Neuronal stem cell (in vitro differentiated cells): Measurements from ENCODE around the gene TGFBR3L.
A peak's percentile ranks its signal among the peaks of the same experiment; 100 is the strongest.
"Not testable (repeated sequence)": the region's sequence is repeated elsewhere in the genome, so short reads cannot be mapped to it uniquely, and the experiment has no call there.

ENCODE experiments used
- DNase-seq: peaks from one replicate; pipeline ENCODE4 v3.0.0-alpha.2; 2013; ENCODE audit warnings: low spot score
- H2AFZ ChIP-seq: one replicate; pipeline ENCODE4 v1.6.1; 2013; ENCODE audit warnings: mild to moderate bottlenecking, low read length, inconsistent platforms
- H2AK5ac ChIP-seq: 2 replicates; pipeline ENCODE4 v1.6.1; 2013; ENCODE audit warnings: low read depth, mild to moderate bottlenecking, inconsistent platforms, low read length, moderate library complexity, mixed read lengths
- H2BK120ac ChIP-seq: 2 replicates; pipeline ENCODE4 v1.6.1; 2013; ENCODE audit warnings: low read depth, mild to moderate bottlenecking, inconsistent platforms, low read length, moderate library complexity, mixed read lengths
- H2BK12ac ChIP-seq: one replicate; pipeline ENCODE4 v1.6.1; 2013; ENCODE audit warnings: low read length, inconsistent platforms
- H2BK15ac ChIP-seq: 2 replicates; pipeline ENCODE4 v1.6.1; 2013; ENCODE audit warnings: mild to moderate bottlenecking, low read length, inconsistent platforms, mixed read lengths
- H2BK5ac ChIP-seq: one replicate; pipeline ENCODE4 v1.6.1; 2013; ENCODE audit warnings: inconsistent platforms, mild to moderate bottlenecking, low read length, moderate library complexity
- H3K14ac ChIP-seq: one replicate; pipeline ENCODE4 v1.6.1; 2013; ENCODE audit warnings: low read length, inconsistent platforms
- H3K18ac ChIP-seq: 2 replicates; pipeline ENCODE4 v1.6.1; 2013; ENCODE audit warnings: low read length, inconsistent platforms
- H3K23ac ChIP-seq: 2 replicates; pipeline ENCODE4 v1.6.1; 2013; ENCODE audit warnings: low read depth, mild to moderate bottlenecking, mixed read lengths, low read length, inconsistent platforms; ENCODE audit not compliant: poor library complexity
- H3K27ac ChIP-seq: replicated peaks from 3 replicates; pipeline ENCODE4 v1.5.1; 2013; ENCODE audit warnings: low read length, inconsistent platforms
- H3K27me3 ChIP-seq, 3 experiments: 2 replicates each; pipeline ENCODE4 v1.6.1; 2013; ENCODE audit warnings: low read length in 3 of 3, mild to moderate bottlenecking in 2 of 3, inconsistent platforms in 1 of 3, low read depth in 1 of 3, mixed read lengths in 1 of 3, moderate library complexity in 1 of 3; ENCODE audit not compliant: control insufficient read depth in 3 of 3, insufficient read depth in 3 of 3
- H3K36me3 ChIP-seq, 2 donors: replicated peaks in 1 of 2; 2 replicates each; pipeline ENCODE4 v1.6.1; 2013; ENCODE audit warnings: low read length in 2 of 2; ENCODE audit not compliant: control insufficient read depth in 2 of 2, insufficient read depth in 2 of 2
- H3K4ac ChIP-seq: 2 replicates; pipeline ENCODE4 v1.6.1; 2013; ENCODE audit warnings: inconsistent platforms, mild to moderate bottlenecking, low read length, moderate library complexity
- H3K4me1 ChIP-seq, 2 donors: 1 replicate in 1 of 2; 2 replicates in 1 of 2; pipeline ENCODE4 v1.6.1; 2013; ENCODE audit warnings: low read length in 2 of 2, low read depth in 1 of 2; ENCODE audit not compliant: control insufficient read depth in 2 of 2, insufficient read depth in 1 of 2
- H3K4me2 ChIP-seq: one replicate; pipeline ENCODE4 v1.6.1; 2013; ENCODE audit warnings: mild to moderate bottlenecking, low read length, inconsistent platforms; ENCODE audit not compliant: insufficient read depth, poor library complexity, severe bottlenecking
- H3K4me3 ChIP-seq, 2 donors: 2 replicates each; pipeline ENCODE4 v1.5.1; 2013; ENCODE audit warnings: low read length in 2 of 2, mild to moderate bottlenecking in 2 of 2, inconsistent platforms in 1 of 2, moderate library complexity in 1 of 2
- H3K79me1 ChIP-seq: one replicate; pipeline ENCODE4 v1.6.1; 2013; ENCODE audit warnings: low read depth, mild to moderate bottlenecking, inconsistent platforms, low read length, moderate library complexity
- H3K9ac ChIP-seq: one replicate; pipeline ENCODE4 v1.6.1; 2013; ENCODE audit warnings: mild to moderate bottlenecking, low read depth, low read length, inconsistent platforms; ENCODE audit not compliant: poor library complexity
- H3K9me3 ChIP-seq, 2 donors: replicated peaks in 1 of 2; 2 replicates each; pipeline versions ENCODE3 to v1.6.1; 2013; ENCODE audit warnings: low read length in 2 of 2, mild to moderate bottlenecking in 2 of 2, inconsistent platforms in 1 of 2, low read depth in 1 of 2, mixed read lengths in 1 of 2, moderate library complexity in 1 of 2; ENCODE audit not compliant: control insufficient read depth in 2 of 2, insufficient read depth in 1 of 2
- H4K8ac ChIP-seq: one replicate; pipeline ENCODE4 v1.6.1; 2013; ENCODE audit warnings: low read depth, mild to moderate bottlenecking, inconsistent platforms, low read length, moderate library complexity
- H4K91ac ChIP-seq: one replicate; pipeline ENCODE4 v1.6.1; 2013; ENCODE audit warnings: low read length, low read depth, mild to moderate bottlenecking, inconsistent platforms; ENCODE audit not compliant: poor library complexity
- WGBS, 2 donors: extraction: QIAGEN DNeasy Blood & Tissue Kit; methylation state at CpG; one replicate each; pipeline ENCODE4 v1.1.7; 2013; ENCODE audit warnings: missing lambda C conversion rate in 2 of 2, mixed read lengths in 1 of 2; ENCODE audit not compliant: insufficient read length in 2 of 2, insufficient replicate concordance in 1 of 2; ENCODE audit errors: extremely low coverage in 2 of 2; 5-methylcytosine and 5-hydroxymethylcytosine counted together

TGFBR3L gene

GRCh38 chr19:7893362-7894101 is 21.1 kb upstream of the TGFBR3L start:
- peaks cover 0 to 19% (median 8%) of the 10 kb centered on the region in 3 experiments for H3K27me3 ChIP-seq
- not testable (repeated sequence) for H3K4me1 ChIP-seq, H3K18ac ChIP-seq, H3K4ac ChIP-seq, H2BK120ac ChIP-seq, H4K8ac ChIP-seq, DNase-seq, H4K91ac ChIP-seq, H3K36me3 ChIP-seq, H2BK5ac ChIP-seq, H3K4me2 ChIP-seq, H3K23ac ChIP-seq, H3K27ac ChIP-seq, H3K9ac ChIP-seq, H3K79me1 ChIP-seq, H2AK5ac ChIP-seq, H3K9me3 ChIP-seq, H3K4me3 ChIP-seq, H2BK15ac ChIP-seq, H3K14ac ChIP-seq, H2AFZ ChIP-seq
- no CpG with 5 or more reads among the region's 18 CpGs for WGBS, 2 donors
- H2BK12ac ChIP-seq, result peak overlapping the region; percentile 41

DNA sequence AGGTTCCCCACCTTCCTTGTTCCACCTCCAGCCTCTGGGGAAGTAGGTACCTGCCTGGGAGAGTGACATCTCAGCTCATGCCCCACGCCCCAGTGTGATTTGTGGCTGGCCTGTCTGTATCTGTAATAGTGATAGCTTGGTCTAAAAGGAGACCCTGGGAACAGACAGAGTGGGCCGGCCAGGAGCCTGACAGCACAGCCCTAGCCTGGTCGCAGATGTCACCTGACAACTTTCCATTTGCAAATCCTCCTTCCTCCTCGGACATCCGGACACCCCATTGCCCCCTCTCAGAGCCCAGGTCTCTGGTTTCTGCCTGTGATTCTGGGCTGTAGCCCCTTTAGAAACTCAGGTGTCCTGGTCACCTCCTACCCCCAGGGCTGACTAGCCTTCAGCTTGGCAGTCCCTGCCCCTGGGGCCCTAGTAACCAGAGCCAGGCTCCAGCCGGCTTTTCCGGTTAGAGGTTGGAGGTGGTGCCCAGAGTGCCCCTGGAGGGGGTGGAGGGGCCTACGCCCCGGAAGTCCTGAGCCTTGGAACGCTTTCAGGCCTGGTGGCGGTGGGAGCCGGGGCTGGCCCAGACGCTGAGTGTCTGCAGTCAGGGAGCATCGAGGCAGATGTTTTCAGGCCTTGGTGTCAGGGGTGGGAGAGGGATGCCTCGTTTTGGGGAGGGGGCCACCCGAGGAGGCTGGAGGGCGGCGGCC is 19.9 kb upstream of the TGFBR3L start:
- Histone ChIP-seq H3K4me1 (peaks cover 0 to 5% of the 10 kb centered on the region in 2 donors), H3K4ac (no peak overlapping the region), H2BK12ac (peak overlapping the region; percentile 1)

GRCh38 chr19:7895565-7895964 is 19.1 kb upstream of the TGFBR3L start:
- Histone ChIP-seq H3K18ac (peak overlapping the region; percentile 38), H3K4ac (peak overlapping the region; percentile 66), H4K91ac (no peak overlapping the region), H3K27ac (no peak overlapping the region), H2BK12ac (no peak overlapping the region), H3K79me1 (no peaks in the 10 kb centered on the region), H2BK15ac (peak overlapping the region; percentile 49), H3K4me2 (no peak overlapping the region), H2BK120ac (no peak overlapping the region), H2AFZ (no peak overlapping the region), H2BK5ac (peak overlapping the region; percentile 39), H4K8ac (no peak overlapping the region), H3K36me3 (no peaks in the 10 kb centered on the region), H3K9ac (peak overlapping the region; percentile 44), H3K27me3 (peaks cover 0 to 5% (median 0%) of the 10 kb centered on the region in 3 experiments), H3K23ac (peak overlapping the region; percentile 89), H3K14ac (no peak overlapping the region), H3K4me3 (peak overlapping the region in 1 of 2 donors; percentile 10), H2AK5ac (peak overlapping the region; percentile 46), H3K4me1 (peaks cover 0 to 5% of the 10 kb centered on the region in 2 donors), H3K9me3 (no peaks in the 10 kb centered on the region)
- WGBS, 2 donors, result no CpG with 5 or more reads among the region's 13 CpGs
- DNase-seq, result no peak

More for the DNA sequence above, 19.9 kb upstream of the TGFBR3L start:
- H2AK5ac ChIP-seq, result peak overlapping the region; percentile 46
- H3K18ac ChIP-seq, result no peak overlapping the region
- no peak overlapping the region for H2BK5ac ChIP-seq
- H3K27me3 ChIP-seq, result peaks cover 0 to 10% (median 1%) of the 10 kb centered on the region in 3 experiments
- no CpG with 5 or more reads among the region's 18 CpGs for WGBS, 2 donors
- no peaks in the 10 kb centered on the region for H3K36me3 ChIP-seq
- H2BK120ac ChIP-seq, result no peak overlapping the region
- no peak overlapping the region for H3K14ac ChIP-seq
- peak overlapping the region; percentile 44 for H3K9ac ChIP-seq
- H4K91ac ChIP-seq, result no peak overlapping the region
- no peak overlapping the region for H4K8ac ChIP-seq
- peak overlapping the region; percentile 53 for H2AFZ ChIP-seq
- H2BK15ac ChIP-seq, result peak overlapping the region; percentile 49
- H3K4me2 ChIP-seq, result no peak overlapping the region
- no peak overlapping the region for H3K27ac ChIP-seq
- H3K9me3 ChIP-seq, result no peaks in the 10 kb centered on the region
- H3K23ac ChIP-seq, result no peak overlapping the region
- H3K79me1 ChIP-seq, result no peaks in the 10 kb centered on the region
- DNase-seq, result no peak
- no peak overlapping the region for H3K4me3 ChIP-seq

DNA sequence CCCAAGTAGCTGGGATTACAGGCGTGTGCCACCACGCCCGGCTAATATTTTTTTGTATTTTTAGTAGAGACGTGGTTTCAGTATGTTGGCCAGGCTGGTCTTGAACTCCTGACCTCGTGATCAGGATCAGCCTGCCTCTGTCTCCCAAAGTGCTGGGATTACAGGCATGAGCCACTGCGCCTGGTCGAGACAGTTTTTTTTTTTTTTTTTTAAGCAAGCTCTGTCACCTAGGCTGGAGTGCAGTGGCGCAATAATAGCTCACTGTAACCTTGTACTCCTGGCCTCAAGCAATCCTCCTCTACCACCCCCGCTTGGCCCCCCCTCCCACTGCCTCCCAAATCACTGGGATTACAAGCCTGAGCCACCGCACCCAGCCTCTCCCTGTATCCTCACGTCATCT is 17.3 kb upstream of the TGFBR3L start:
- Histone ChIP-seq H3K14ac (no peak overlapping the region), H3K9ac (no peak overlapping the region), H3K4me3 (no peak overlapping the region), H4K8ac (no peak overlapping the region), H4K91ac (no peak overlapping the region), H2BK5ac (no peak overlapping the region), H3K4me1 (no peaks in the 10 kb centered on the region), H2BK15ac (no peak overlapping the region), H3K4ac (no peak overlapping the region), H3K27ac (no peak overlapping the region), H3K18ac (no peak overlapping the region), H3K27me3 (no peaks in the 10 kb centered on the region), H3K9me3 (no peaks in the 10 kb centered on the region), H3K79me1 (no peaks in the 10 kb centered on the region), H3K23ac (no peak overlapping the region), H2BK120ac (no peak overlapping the region), H2BK12ac (no peak overlapping the region), H2AFZ (no peak overlapping the region), H3K4me2 (no peak overlapping the region), H3K36me3 (no peaks in the 10 kb centered on the region), H2AK5ac (no peak overlapping the region)
- no peak for DNase-seq
- no CpG with 5 or more reads among the region's 11 CpGs for WGBS, 2 donors
